A673 (cell line): ENCODE data around the gene GSTT2B. TPM values are rescaled to one million over a fixed set of nuclear protein-coding genes. Genes with fewer than 3 reads are reported as not detected.
"Not testable (repeated sequence)": the region's sequence is repeated elsewhere in the genome, so short reads cannot be mapped to it uniquely, and the experiment has no call there.

Source experiments
- BruUV-seq: library from RNA; stranded (reverse); fragments of 400-500 nt; replicated peaks from 2 replicates; lab custom pipeline; 2021; lab: Mats Ljungman, UMichigan
- CTCF ChIA-PET: fragments of 300-600 bp; sonication (Branson Sonifier 250); formaldehyde crosslinking; loops from one replicate; lab custom pipeline; 2022; ENCODE audit warnings: antibody characterized with exemption; lab: Charles Lee
- POLR2A ChIA-PET: fragments of 300-600 bp; sonication (Branson Sonifier 250); formaldehyde crosslinking; loops from one replicate; lab custom pipeline; 2022; ENCODE audit warnings: antibody characterized with exemption; ENCODE audit not compliant: low non-redundant PET; lab: Charles Lee
- DNase-seq: peaks from one replicate; pipeline ENCODE4 v3.0.0-alpha.2; 2015; ENCODE audit warnings: low spot score
- H3K27ac ChIP-seq: fragments of 200-600 bp; sonication (generic); 2 replicates; pipeline ENCODE4 v1.5.1; 2016; ENCODE audit warnings: mixed run types, low read depth, mild to moderate bottlenecking, mixed read lengths, antibody characterized with exemption, low read length; ENCODE audit not compliant: poor library complexity, severe bottlenecking
- H3K27me3 ChIP-seq: fragments of 200-600 bp; sonication (generic); replicated peaks from 2 replicates; pipeline ENCODE4 v1.6.1; 2017; ENCODE audit warnings: mixed run types, low read depth, mild to moderate bottlenecking, mixed read lengths, antibody characterized with exemption, low read length; ENCODE audit not compliant: insufficient read depth, poor library complexity
- H3K36me3 ChIP-seq: fragments of 200-600 bp; sonication (generic); 2 replicates; pipeline ENCODE4 v1.6.1; 2016; ENCODE audit warnings: mixed run types, mild to moderate bottlenecking, mixed read lengths, antibody characterized with exemption, low read length; ENCODE audit not compliant: insufficient read depth, poor library complexity, severe bottlenecking
- H3K4me1 ChIP-seq: fragments of 200-600 bp; sonication (generic); 2 replicates; pipeline ENCODE4 v1.6.1; 2017; ENCODE audit warnings: mixed run types, mild to moderate bottlenecking, mixed read lengths, antibody characterized with exemption, low read length; ENCODE audit not compliant: insufficient read depth, poor library complexity, severe bottlenecking
- H3K4me3 ChIP-seq: fragments of 200-600 bp; sonication (generic); 2 replicates; pipeline ENCODE4 v1.5.1; 2016; ENCODE audit warnings: low read depth, mixed run types, mild to moderate bottlenecking, mixed read lengths, low read length; ENCODE audit not compliant: poor library complexity, severe bottlenecking
- H3K9me3 ChIP-seq: fragments of 200-600 bp; sonication (generic); 2 replicates; pipeline ENCODE4 v1.6.1; 2016; ENCODE audit warnings: mixed run types, low read depth, mild to moderate bottlenecking, mixed read lengths, antibody characterized with exemption, low read length; ENCODE audit not compliant: poor library complexity, severe bottlenecking
- intact Hi-C: fragments of 100-400 bp; cut with micrococcal nuclease; formaldehyde crosslinking; loops from one replicate; pipeline ENCODE4 v1.10.0; 2022; ENCODE audit not compliant: unreplicated experiment
- total RNA-seq: library from RNA; stranded (reverse); gene quantifications from 2 replicates; pipeline ENCODE4 v1.2.3, GENCODE V29; 2021
- TF ChIP-seq, protein P1 (sequence below): fragments of 300-800, 200-600 bp; sonication (generic); conservative IDR thresholded peaks from 2 replicates; pipeline ENCODE4 v1.5.1; 2017; ENCODE audit warnings: low read depth, mild to moderate bottlenecking, antibody characterized with exemption, low read length, moderate library complexity, mixed read lengths

GSTT2B gene
- total RNA-seq, 1 experiment from 2014 or later: 0.54 TPM

DNA sequence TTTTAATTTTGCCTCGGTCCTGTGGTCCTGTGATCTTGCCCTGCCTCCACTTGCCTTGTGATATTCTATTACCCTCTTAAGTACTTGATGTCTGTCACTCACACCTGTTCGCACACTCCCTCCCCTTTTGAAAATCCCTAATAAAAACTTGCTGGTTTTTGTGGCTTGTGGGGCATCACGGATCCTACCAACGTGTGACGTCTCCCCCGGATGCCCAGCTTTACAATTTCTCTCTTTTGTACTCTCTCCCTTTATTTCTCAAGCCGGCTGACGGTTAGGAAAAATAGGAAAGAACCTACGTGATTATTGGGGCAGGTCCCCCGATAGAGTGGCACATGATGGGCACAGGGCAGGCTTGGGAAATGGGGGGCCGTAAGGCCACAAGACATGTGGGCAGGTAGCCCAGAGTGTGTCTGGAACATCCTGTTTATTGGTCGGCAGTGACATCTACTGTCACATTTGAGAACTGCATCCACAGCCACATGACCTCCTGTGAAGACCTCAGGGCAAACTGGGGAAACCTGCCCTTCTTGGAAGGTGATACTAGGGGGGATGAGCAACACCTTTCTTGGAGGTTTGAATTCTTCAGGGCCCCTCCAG is 4.6 kb downstream of the GSTT2B start:
- H3K4me1 ChIP-seq, H3K4me3 ChIP-seq, POLR2A ChIA-PET, H3K36me3 ChIP-seq, H3K27ac ChIP-seq, H3K9me3 ChIP-seq, H3K27me3 ChIP-seq, BruUV-seq: not testable (repeated sequence)
- intact Hi-C loops: loop anchor here (5.0 to 10.0 kb wide), 2 partner anchors 218 to 291 kb away; partner anchors contain the start of gene GGT5
- DNase-seq: peak; percentile 76
- CTCF ChIA-PET: interaction anchor here (0.6 to 1.0 kb wide), 5 partner anchors 206 to 573 kb away, joined by 3 to 5 read pairs (median 4); no protein-coding TSS in a partner anchor
- TF ChIP-seq, protein P1, sequence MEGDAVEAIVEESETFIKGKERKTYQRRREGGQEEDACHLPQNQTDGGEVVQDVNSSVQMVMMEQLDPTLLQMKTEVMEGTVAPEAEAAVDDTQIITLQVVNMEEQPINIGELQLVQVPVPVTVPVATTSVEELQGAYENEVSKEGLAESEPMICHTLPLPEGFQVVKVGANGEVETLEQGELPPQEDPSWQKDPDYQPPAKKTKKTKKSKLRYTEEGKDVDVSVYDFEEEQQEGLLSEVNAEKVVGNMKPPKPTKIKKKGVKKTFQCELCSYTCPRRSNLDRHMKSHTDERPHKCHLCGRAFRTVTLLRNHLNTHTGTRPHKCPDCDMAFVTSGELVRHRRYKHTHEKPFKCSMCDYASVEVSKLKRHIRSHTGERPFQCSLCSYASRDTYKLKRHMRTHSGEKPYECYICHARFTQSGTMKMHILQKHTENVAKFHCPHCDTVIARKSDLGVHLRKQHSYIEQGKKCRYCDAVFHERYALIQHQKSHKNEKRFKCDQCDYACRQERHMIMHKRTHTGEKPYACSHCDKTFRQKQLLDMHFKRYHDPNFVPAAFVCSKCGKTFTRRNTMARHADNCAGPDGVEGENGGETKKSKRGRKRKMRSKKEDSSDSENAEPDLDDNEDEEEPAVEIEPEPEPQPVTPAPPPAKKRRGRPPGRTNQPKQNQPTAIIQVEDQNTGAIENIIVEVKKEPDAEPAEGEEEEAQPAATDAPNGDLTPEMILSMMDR: peak; percentile 72

DNA sequence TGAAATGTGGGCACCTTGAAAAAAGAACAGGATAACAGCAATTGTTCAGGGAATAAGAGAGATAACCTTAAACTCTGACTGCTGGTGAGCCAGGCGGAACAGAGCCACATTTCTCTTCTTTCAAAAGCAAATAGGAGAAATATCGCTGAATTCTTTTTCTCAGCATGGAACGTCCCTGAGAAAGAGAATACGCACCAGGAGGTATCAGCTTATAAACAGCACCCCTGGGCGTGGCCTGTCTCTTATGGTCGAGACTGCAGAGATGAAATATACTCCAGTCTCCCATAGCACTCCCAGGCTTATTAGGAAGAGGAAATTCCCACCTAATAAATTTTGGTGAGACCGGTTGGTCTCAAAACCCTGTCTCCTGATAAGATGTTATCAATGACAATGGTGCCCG is 5.1 kb downstream of the GSTT2B start:
- POLR2A ChIA-PET, H3K27ac ChIP-seq, BruUV-seq, H3K27me3 ChIP-seq, H3K4me1 ChIP-seq, DNase-seq, H3K36me3 ChIP-seq, H3K9me3 ChIP-seq, H3K4me3 ChIP-seq: not testable (repeated sequence)
- intact Hi-C loops: loop anchor here (5.0 to 10.0 kb wide), 2 partner anchors 219 to 291 kb away; partner anchors contain the start of gene GGT5
- CTCF ChIA-PET: interaction anchor here (0.6 to 1.0 kb wide), 4 partner anchors 206 to 291 kb away, joined by 3 to 5 read pairs (median 4); no protein-coding TSS in a partner anchor

DNA sequence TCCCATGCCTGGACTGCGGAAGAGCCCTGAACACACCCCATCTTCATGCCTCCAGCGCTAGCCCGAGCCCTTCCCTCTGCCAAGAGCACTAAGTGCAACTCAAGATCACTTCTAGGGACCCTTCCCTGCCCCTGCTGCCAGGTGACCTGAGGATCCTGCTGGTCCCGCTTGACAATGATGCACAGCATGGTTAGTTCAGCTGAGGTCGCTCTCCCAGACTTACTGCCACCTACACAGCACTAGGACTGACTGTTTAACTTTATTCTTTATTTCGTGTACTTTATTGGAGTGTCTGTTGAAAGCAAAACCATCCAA is 6.0 kb downstream of the GSTT2B start:
- H3K36me3 ChIP-seq, POLR2A ChIA-PET, H3K4me3 ChIP-seq, H3K9me3 ChIP-seq, H3K4me1 ChIP-seq, BruUV-seq, H3K27ac ChIP-seq, DNase-seq, H3K27me3 ChIP-seq, CTCF ChIA-PET: not testable (repeated sequence)
- intact Hi-C loops: loop anchor here (5.0 to 10.0 kb wide), 2 partner anchors 220 to 292 kb away; partner anchors contain the start of gene GGT5

DNA sequence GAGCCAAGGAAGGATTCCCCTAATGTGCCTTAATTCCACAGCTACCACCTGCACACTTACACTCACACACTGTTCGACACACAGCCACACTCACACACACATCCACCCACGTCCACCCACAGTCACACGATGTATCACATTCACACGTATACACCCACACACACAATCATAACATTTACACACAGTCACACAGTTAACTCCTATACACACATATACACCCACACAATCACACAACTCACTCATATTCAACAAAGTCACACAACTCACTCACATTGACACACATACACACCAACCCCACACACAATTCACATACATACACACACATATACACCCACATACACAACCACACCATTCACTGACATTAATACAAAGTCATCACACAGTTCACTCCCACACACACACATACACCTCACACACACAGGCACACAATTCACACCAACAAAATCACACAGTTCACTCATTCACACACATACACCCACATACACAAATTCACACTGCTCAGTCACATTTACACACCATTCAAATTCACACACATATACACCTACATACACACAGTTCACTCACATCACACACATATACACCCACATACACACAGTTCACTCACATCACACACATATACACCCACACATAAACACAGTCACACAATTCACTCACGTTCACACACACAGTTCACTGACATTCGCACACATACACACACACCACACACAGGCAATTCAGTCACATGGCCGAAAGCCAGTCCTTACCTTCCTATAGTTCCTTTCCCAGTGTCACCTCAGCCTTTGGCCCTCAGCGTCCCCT is 6.6 kb downstream of the GSTT2B start:
- H3K4me1 ChIP-seq, DNase-seq, H3K36me3 ChIP-seq, H3K9me3 ChIP-seq, CTCF ChIA-PET, H3K27me3 ChIP-seq, H3K27ac ChIP-seq, H3K4me3 ChIP-seq, BruUV-seq, POLR2A ChIA-PET: not testable (repeated sequence)
- intact Hi-C loops: loop anchor here (10.0 kb wide), 1 partner anchor 220 kb away; no protein-coding TSS in a partner anchor

DNA sequence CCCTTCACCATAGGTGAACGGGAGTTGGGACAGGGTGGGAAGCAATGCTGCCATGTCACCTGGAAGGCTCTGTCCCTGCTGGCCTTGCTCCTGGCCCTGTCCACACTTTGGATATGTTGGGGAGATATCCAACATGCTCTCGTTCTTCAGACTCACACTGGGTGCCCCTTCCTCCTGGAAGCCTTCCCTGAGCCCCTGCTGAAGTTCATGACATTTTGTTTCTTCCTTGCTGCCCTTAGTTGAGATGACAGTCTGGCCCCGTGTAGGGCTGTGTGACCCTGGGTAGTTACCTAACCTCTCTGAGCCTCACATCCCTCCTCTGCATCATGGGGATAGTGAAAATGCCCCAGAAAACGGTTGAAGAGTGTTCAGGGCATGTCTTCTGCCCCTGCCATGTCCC is 7.5 kb downstream of the GSTT2B start:
- H3K36me3 ChIP-seq, POLR2A ChIA-PET: not testable (repeated sequence)
- intact Hi-C loops: loop anchor here (10.0 kb wide), 1 partner anchor 221 kb away; no protein-coding TSS in a partner anchor

DNA sequence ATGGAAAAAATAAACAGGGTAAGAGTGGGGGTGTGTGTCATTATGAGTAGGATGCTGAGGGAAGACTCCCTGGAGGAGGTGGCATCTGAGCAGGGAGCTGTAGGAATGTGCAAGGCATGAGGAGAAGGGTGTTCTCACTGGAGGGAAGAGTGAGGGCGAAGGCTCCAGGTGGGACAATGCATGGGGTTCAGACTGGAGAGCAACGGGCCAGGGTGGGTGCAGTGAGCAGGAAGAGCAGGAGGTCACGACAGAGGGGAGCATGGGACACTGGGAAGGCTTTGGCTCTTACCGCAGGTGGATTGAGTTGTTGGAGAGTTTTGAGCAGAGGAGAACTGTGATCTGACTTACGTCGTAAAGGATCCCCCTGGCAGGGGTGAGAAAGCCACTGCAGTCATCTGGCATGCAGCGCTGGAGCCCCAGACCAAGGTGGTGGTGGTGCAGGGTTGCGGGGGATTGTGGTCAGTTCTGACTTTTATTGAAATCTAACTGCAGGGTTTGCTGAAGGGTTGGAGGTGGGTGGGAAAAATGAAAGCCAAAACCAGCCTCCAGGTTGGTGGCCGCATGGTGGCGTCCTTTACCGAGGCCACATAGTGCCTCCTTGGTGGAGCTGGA is 8.1 kb downstream of the GSTT2B start:
- CTCF ChIA-PET, BruUV-seq: not testable (repeated sequence)
- intact Hi-C loops: loop anchor here (10.0 kb wide), 1 partner anchor 222 kb away; no protein-coding TSS in a partner anchor

More for the DNA sequence above, 7.5 kb downstream of the GSTT2B start:
- CTCF ChIA-PET, H3K27me3 ChIP-seq, H3K9me3 ChIP-seq, BruUV-seq, H3K4me3 ChIP-seq, H3K4me1 ChIP-seq, DNase-seq, H3K27ac ChIP-seq: not testable (repeated sequence)

More for the DNA sequence above, 8.1 kb downstream of the GSTT2B start:
- H3K9me3 ChIP-seq, H3K27me3 ChIP-seq, DNase-seq, H3K36me3 ChIP-seq, POLR2A ChIA-PET, H3K4me1 ChIP-seq, H3K27ac ChIP-seq, H3K4me3 ChIP-seq: not testable (repeated sequence)
